Stimulated activated CD8-positive, alpha-beta memory T cell treated with anti-CD3 and anti-CD28 coated beads, Interleukin-7, amount 100 ng/mL, for 4 hours (primary cell): ENCODE results near the gene GUSB.
"Not testable (repeated sequence)": the region's sequence is repeated elsewhere in the genome, so short reads cannot be mapped to it uniquely, and the experiment has no call there.

Experiments used
- DNase-seq, 2 donors: peaks; one replicate each; pipeline ENCODE4 v3.0.0-alpha.2; 2020; ENCODE audit warnings: low read depth in 2 of 2

Gene GUSB

DNA sequence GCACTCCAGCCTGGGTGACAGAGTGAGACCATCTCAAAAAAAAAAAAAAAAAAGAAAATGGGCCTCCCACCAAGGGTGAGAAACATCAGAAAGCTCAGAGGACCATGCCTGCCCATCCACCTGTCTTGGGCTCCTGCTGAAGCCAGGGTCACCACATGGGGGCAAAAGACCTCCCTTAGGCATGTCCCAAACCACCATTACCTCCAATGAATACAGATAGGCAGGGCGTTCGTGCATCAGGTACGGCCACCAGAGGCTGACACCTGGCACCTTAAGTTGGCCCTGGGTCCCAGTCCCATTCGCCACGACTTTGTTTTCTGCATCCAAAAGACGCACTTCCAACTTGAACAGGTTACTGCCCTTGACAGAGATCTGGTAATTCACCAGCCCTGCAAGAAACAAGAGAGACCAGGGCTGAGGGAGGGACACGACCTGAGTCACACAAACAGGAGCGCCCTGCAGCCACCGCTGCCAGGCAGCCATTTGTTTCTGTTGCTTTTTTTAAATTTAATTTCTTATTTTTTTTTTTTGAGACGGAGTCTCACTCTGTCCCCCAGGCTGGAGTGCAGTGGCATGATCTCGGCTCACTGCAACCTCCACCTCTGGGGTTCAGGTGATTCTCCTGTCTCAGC lies 6.1 kb downstream of the GUSB start:
- no peak for DNase-seq

DNA sequence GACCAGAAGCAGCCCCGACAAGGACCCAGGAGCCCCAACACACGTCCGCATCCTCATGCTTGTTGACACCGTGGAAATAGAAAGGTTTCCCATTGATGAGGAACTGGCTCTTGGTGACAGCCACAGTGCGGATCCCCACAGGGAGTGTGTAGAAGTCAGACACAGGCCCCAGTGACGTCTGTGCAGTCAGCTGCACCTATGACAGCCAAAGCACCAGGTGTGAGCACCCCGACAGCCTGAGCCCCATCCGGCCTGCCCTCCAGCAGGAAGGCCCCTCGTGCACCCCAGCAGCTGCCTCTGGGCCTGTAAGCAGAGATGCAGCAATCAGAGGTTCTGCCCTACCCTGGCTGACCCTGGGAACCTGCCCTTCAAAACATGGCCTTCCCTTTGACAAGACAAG lies 7.1 kb downstream of the GUSB start:
- no peak for DNase-seq

DNA sequence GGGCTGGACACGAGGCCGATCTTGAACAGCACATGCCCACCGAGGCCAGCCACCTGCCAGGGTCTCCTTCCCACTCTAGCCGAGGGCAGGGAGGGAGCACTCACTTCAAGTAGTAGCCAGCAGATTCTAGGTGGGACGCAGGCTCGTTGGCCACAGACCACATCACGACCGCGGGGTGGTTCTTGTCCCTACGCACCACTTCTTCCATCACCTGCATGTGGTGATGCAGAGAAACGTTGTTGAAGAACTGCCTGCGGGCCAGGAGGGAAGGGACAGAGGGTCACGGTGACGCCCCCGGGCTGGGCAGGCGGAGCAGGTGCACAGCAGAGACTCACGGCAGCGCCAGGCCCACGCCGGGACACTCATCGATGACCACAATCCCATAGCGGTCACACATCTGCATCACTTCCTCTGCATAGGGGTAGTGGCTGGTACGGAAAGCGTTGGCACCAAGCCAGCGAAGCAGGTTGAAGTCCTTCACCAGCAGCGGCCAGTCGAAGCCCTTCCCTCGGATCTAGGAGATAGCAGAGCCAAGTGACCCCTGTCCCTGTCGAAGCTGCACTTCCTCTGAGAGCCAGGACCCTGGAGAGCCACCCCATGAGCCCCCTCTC lies 7.7 kb downstream of the GUSB start:
- DNase-seq: no peak

DNA sequence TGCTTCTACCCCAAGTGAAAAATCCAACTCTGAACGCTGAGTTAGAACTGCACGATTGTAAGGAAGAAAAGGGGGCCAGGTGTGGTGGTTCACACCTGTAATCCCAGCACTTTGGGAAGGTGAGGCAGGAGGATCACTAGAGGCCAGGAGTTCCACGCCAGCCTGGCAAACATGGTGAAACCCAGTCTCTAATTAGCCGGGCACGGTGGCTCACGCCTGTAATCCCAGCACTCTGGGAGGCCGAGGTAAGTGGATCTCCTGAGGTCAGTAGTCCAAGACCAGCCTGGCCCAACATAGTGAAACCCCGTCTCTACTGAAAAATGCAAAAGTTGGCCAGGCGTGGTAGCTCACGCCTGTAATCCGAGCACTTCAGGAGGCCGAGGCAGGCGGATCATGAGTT lies 9.0 kb downstream of the GUSB start:
- DNase-seq: no peak

DNA sequence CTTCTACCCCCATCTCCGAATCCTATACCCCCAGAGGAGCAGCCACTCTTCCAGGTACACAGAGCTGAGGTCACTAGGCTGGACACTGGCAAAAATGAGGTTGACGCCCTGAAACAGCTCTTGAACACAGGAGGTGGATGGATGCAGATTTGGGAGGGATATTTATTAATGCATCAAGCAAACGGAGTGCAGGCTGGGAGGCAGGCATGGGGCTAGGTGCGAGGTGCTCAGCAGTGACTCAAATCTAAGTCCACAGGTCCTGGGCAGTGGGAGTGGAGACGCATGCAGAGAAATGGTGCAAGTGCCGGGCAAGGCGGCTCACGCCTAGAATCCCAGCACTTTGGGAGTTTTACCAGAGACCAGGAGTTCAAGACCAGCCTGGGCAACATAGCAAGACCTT lies 11.0 kb downstream of the GUSB start:
- DNase-seq: no peak

DNA sequence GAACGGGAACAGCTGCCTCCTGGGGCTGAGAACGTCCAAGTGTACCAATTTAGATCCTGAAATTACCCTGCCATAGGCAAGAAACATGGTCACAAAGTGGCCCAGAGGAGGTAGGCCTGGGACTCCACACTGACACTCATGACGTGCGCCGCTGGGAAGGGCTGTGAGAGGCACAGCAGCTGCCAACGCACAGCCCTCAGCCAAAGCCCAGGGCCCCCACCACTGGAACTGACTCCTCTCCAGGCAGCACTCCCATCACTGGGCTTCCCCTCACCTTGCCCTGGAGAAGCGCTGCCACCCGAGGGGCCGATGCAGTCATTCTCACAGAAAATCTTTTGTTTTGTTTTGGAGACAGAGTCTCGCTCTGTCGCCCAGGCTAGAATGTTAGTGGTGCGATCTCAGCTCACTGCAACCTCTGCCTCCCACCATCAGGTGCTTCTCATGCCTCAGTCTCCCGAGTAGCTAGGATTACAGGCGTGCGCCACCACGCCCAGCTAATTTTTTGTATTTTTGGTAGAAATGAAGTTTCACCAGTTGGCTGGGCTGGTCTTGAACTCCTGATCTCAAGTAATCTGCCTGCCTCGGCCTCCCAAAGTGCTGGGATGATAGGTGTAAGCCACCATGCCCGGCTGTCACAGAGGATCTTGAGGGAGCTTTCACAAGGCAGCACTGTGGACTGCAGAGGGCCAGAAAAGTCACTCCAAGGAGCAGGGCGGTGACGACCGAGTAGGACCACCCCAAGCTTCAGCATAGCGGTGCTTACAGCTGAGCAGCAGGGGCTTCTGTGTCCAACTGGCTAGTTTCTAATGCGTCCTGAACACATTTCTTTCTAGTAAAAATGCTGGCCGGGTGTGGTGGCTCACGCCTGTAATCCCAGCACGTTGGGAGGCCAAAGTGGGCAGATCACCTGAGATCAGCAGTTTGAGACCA lies 13.5 kb downstream of the GUSB start:
- no peak for DNase-seq

DNA sequence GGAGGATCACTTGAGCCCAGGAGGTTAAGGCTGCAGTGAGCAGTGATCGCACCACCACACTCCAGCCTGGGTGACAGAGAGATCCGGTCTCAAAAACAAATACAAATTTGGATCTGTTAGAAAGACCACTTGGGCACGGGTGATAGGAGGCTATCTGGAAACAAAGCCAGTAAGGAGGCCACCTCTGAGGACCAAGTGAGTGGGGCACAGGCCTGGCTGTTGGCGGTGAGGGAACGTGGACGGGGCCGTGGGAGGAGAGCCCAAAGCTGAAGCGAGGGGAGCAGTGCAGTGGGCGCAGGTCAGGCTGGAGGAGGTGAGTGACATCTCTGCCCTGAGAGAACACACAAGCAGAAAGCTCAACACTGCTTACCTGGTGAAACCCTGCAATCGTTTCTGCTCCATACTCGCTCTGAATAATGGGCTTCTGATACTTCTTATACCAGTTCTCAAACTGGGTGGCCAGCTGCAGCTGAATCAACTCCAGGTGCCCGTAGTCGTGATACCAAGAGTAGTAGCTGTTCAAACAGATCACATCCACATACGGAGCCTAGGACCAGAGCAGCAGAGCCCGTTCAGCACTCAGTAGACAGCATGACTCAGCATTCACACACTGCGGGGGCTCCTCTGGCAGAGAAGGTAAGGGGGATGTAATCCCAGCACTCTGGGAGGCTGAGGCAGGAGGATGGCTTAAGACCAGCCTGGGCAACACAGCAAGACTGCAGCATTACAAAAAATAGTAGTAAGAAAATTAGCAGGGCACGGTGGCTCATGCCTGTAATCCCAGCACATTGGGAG lies 14.5 kb downstream of the GUSB start:
- DNase-seq: no peak

DNA sequence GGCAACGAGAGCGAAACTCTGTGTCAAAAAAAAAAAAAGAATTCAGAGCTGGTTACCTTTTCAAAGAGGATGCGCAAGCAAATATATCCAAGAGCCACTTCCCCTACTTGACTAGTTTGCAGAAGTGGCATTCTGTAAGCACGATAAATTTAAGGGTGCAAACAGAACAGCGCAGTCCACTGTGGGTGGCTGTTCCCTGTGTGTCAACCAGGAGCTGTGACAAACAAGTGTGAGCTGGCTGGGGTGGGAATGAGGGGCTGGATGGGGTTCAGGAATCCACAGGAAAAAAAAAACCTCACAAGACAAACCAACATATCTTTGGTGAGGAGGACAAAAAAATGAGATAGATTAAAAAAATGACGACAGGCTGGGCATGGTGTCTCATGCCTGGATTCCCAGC lies 15.9 kb downstream of the GUSB start:
- no peak for DNase-seq

DNA sequence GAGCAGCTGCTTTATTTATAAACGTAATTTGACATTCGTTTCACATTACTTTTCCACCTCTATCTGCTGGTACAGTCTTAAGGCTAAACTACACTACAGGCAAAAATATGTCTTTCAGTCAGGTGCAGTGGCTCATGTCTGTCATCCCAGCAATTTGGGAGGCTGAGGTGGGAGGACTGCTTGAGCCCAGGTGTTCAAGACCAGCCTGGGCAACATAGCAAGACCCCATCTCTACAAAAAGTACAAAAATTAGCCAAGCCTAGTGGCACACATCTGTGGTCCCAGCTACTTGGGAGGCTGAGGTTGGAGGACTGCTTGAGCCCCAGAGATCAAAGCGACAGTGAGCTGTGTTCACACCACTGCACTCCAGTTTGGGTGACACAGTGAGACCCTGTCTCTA lies 17.3 kb downstream of the GUSB start:
- DNase-seq: not testable (repeated sequence)

DNA sequence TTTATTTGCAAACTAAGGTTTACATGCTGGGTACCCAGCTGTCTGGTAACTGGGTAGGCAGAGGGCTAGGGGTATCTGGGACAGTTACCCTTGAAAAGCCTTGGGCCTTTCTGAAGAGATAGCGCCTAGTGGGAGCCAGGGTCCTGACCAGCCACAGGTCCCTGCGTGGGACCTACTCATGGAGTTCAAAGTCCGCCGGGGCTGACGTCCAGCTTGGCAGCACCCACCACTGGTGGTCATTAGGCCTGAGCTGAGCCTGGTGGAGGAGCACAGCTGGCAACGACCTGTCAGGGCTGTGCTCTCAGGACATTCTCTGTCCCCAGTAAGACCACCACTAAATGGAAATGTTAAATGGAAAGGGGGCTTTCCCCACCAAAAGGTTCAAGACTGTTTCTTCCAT lies 20.0 kb downstream of the GUSB start:
- DNase-seq: no peak

DNA sequence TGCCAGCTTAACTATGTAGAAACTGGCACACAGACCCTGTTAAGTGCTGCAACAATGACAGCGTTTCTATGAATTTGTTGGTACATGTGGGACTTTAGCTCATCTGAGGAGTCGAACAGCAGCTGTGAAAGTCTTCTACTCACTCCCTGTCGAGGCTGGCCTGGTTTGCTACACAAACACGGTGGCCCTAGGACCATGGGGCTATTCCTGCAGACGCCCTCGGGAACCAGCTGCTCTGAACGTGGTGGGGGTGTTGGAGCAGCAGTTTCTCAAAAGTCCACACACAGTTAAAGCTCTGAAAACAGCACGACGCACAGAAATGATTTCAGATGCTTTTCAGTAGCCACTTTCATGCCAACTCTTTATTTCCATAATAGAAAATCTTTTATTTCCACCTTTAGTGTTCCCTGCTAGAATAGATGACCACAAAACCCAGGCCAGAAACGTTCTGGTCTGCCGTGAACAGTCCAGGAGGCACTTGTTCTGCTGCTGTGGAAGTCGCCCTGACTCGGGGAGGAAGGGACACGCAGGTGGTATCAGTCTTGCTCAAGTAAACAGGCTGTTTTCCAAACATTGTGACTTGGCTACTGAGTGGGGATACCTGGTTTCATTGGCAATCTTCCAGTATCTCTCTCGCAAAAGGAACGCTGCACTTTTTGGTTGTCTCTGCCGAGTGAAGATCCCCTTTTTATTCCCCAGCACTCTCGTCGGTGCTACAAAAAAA lies 21.5 kb downstream of the GUSB start:
- DNase-seq: no peak

DNA sequence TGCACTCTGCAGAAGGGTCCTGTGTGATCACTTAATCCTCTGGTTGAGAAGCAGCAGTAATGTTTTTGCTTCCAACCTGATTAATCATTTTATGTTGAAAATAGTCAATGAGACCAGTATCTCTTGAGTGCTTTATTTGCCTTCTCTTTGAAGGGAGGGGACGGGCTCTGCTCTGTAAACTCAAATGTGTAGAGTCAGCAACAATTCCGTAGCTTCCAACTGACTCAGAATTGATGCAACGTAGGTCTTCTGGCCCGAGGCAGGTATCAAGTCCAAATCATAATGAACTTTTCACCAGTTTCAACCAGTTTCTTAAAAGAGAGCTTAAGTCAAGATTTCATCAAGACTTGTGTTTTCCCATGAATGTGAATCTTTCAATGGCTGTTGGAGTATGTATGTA lies 26.3 kb downstream of the GUSB start:
- no peak for DNase-seq

DNA sequence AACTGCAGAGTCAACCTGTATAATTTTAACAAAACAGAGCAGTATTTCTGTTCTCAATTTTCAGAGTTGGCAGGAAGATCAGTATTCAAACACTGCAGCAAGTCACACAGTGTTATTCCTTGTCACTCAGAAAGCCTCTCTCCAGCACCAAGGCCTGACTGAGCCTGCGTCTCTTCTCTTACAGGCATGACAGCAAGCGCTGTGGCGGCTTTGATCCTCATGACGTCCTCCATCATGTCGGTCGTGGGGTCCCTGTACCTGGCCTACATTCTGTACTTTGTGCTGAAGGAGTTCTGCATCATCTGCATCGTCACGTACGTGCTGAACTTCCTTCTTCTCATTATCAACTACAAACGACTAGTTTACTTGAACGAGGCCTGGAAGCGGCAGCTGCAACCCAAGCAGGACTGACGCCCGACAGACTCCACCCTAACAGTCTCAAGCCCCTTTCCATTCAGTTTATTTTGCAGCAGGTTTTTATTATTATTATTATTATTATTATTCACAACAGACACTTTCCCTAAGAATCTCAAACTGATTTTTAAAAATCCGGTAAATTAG lies 28.0 kb downstream of the GUSB start:
- DNase-seq: no peak

DNA sequence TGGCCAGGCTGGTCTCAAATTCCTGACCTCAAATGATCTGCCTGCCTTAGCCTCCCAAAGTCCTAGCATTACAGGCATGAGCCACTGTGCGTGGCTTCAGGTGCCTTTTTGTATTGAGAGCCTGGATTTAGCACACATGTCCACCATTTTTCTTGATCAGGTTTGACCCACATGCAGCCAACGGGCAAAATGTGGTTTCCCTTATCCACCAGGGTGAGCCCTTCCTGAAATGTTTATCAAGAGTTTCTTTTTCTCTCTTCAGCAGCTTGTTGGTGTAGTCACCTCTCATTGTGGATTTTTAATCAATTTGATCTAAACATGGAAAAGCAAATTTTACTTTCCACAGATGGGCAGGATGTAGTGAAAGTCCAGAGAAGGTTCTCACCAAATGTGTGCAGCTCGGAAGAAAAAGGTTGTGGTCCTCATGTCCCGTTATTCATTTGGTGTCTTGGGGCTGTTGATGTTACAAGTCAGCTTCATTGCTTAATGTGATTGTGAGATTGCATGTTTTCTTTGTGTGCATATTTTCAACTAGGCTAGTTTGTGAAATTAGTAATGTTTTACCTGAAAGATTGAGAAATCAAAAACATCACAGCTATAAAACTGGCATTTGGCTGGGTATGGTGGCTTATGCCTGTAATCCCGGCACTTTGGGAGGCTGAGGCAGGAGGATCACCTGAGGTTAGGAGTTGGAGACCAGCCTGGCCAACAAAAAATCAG lies 28.9 kb downstream of the GUSB start:
- no peak for DNase-seq

DNA sequence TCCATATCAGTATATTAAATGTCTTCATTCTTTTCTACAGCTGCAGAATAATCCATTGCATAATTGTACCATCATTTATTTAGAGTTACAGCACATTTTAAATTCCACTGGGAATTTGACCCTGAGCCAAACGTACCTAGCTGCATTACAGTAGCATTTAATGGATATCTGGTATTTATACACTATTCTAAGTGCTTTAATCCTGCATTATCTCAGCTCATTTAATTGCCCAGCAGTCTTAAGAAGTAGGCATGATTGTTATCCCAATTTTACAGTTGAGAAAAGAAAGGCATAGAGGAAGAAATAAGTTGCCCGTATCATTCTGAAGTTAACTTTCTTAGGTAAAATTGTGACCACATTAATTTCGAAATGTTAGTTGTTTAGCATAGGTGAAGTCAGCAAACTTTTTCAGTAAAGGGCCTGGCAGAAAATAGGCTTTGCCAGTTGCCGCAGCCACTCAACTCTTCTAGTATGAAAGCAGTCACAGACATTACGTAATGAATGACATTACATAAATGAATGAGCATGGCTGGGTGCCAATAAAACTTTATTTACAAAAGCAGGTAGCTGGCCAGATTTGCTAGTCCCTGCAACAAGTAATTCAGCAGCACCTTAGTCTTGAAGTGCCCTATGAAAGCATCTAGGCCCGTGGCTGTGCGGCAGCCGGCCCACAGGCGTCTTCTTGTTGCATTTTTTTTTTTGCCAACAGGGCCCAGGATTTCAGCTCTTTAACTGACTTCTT lies 30.0 kb downstream of the GUSB start:
- DNase-seq: no peak

DNA sequence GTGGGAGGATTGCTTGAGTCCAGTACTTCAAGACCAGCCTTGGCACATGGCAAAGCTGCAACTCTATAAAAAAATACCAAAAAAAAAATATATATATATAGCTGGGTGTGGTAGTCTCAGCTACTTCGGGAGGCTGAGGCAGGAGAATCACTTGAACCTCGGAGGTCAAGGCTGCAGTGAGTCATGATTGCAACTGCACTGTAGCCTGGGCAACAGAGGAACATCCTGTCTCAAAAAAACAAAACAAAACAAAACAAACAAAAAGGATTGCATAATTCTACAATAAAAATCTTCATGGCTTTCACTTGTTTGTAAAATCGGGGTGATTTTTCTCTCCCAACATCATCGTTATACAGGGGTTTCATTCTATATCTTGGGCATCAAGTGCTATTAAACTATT lies 35.1 kb downstream of the GUSB start:
- DNase-seq: no peak

DNA sequence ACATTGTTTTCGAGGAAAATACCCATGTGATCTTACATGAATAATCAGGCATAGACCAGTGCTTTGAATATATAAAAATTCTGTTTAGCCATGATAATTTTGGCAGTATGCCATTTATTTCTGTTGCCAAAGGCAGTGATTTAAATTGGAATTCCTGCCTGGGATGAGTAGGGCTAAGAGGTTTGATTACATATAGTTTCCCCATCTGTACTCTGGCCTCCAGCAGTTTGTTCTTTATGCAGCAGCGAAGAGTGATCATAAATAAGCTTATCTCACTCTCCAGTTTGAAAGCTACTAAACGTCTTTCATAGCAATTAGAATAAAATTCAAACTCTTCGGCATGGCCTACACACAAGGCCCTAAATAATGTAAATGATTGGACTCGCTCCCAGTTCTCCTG lies 36.2 kb downstream of the GUSB start:
- not testable (repeated sequence) for DNase-seq

DNA sequence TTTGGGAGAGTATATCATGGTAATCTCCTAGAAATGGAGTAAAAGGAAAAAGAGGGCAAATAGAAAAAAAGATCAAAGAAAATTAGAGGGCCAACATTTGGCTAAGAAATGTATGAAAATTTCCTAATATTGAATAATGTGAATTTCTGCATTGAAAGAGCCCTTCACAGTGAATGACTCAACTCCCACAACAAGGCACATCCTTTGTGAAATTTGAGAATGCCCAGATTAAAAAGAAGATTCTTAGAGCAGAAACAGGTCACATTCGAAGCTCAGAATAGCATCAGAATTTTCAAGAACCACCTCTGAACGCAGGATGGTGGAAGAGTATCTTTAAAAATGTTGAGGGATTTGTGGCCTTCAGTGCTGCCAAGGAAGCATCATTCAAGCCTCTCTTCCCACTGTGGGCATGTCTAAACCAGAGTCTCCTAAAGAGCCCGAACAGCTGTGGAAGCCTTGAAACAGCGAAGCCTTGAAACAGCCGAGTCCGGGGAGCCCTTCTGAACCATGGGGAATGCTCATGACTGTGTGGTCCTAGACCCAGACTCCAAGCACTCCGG lies 43.6 kb downstream of the GUSB start:
- DNase-seq: no peak

DNA sequence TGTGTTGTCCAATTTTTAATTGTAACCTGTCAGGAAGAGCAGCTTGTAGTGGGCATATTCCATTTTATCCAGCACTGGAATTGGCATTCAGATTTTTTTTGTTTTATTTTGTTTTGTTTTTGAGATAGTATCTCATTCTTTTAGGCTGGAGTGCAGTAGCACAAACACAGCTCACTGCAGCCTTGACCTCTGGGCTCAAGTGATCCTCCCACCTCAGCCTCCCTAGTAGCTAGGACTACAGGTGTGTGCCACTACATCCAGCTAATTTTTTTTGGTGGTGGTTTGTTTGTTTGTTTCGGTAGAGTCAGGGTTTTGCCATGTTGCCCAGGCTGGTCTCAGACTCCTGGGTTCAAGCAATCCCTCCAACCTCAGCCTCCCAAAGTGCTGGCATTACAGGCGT lies 44.7 kb downstream of the GUSB start:
- DNase-seq: no peak
